H9 (cell line): ENCODE data around the gene C1GALT1C1. TPM values are rescaled to one million over a fixed set of nuclear protein-coding genes. Genes with fewer than 3 reads are reported as not detected.

Experiments
- DNase-seq: peaks from one replicate; pipeline ENCODE4 v3.0.0-alpha.2; 2017
- H2AFZ ChIP-seq: one replicate; pipeline ENCODE4 v1.6.1; 2013; ENCODE audit warnings: mild to moderate bottlenecking, low read length, control low read depth, moderate library complexity
- H2AK5ac ChIP-seq: 2 replicates; pipeline ENCODE4 v1.6.1; 2013; ENCODE audit warnings: low read length, control low read depth, mixed read lengths; ENCODE audit not compliant: insufficient read length
- H2BK120ac ChIP-seq: one replicate; pipeline ENCODE4 v1.6.1; 2013; ENCODE audit warnings: low read depth, mild to moderate bottlenecking, low read length, control low read depth, inconsistent platforms; ENCODE audit not compliant: poor library complexity, severe bottlenecking
- H2BK12ac ChIP-seq: 2 replicates; pipeline ENCODE4 v1.6.1; 2013; ENCODE audit warnings: low read length, control low read depth, mixed read lengths, low read depth; ENCODE audit not compliant: insufficient read length
- H2BK15ac ChIP-seq: 2 replicates; pipeline ENCODE4 v1.6.1; 2013; ENCODE audit warnings: low read depth, low read length, control low read depth
- H2BK20ac ChIP-seq: one replicate; pipeline ENCODE4 v1.6.1; 2013; ENCODE audit warnings: low read depth, mild to moderate bottlenecking, low read length, control low read depth, inconsistent platforms; ENCODE audit not compliant: poor library complexity, severe bottlenecking
- H2BK5ac ChIP-seq: 2 replicates; pipeline ENCODE4 v1.6.1; 2013; ENCODE audit warnings: low read length, control low read depth, mixed read lengths; ENCODE audit not compliant: insufficient read length
- H3K14ac ChIP-seq: 2 replicates; pipeline ENCODE4 v1.6.1; 2013; ENCODE audit warnings: low read length, control low read depth; ENCODE audit not compliant: insufficient read depth
- H3K18ac ChIP-seq: 2 replicates; pipeline ENCODE4 v1.6.1; 2013; ENCODE audit warnings: low read depth, mild to moderate bottlenecking, mixed read lengths, low read length, control low read depth; ENCODE audit not compliant: insufficient read length
- H3K23ac ChIP-seq: 2 replicates; pipeline ENCODE4 v1.6.1; 2013; ENCODE audit warnings: low read length, control low read depth, mixed read lengths, low read depth; ENCODE audit not compliant: insufficient read length
- H3K23me2 ChIP-seq: 2 replicates; pipeline ENCODE4 v1.6.1; 2013; ENCODE audit warnings: low read depth, mild to moderate bottlenecking, mixed read lengths, low read length, control low read depth; ENCODE audit not compliant: insufficient read length, poor library complexity, severe bottlenecking
- H3K27ac ChIP-seq: 2 replicates; pipeline ENCODE4 v1.5.1; 2013; ENCODE audit warnings: low read length, control low read depth, mixed read lengths, low read depth; ENCODE audit not compliant: insufficient read length
- H3K27me3 ChIP-seq: 2 replicates; pipeline ENCODE4 v1.6.1; 2013; ENCODE audit warnings: low read length, control low read depth, inconsistent platforms; ENCODE audit not compliant: insufficient read depth
- H3K4ac ChIP-seq: 2 replicates; pipeline ENCODE4 v1.6.1; 2013; ENCODE audit warnings: low read depth, mild to moderate bottlenecking, control low read depth, inconsistent platforms, low read length, moderate library complexity
- H3K4me1 ChIP-seq: 2 replicates; pipeline ENCODE4 v1.6.1; 2013; ENCODE audit warnings: low read length, control low read depth, inconsistent platforms; ENCODE audit not compliant: insufficient read depth
- H3K4me2 ChIP-seq: 2 replicates; pipeline ENCODE4 v1.6.1; 2013; ENCODE audit warnings: low read length, control low read depth, mixed read lengths; ENCODE audit not compliant: insufficient read length, insufficient read depth
- H3K56ac ChIP-seq: 2 replicates; pipeline ENCODE4 v1.6.1; 2013; ENCODE audit warnings: low read depth, mild to moderate bottlenecking, mixed read lengths, low read length, control low read depth; ENCODE audit not compliant: insufficient read length
- H3K79me1 ChIP-seq: 2 replicates; pipeline ENCODE4 v1.6.1; 2013; ENCODE audit warnings: low read depth, mild to moderate bottlenecking, moderate library complexity, low read length, control low read depth, inconsistent platforms; ENCODE audit not compliant: insufficient read depth, poor library complexity, severe bottlenecking
- H3K79me2 ChIP-seq: 2 replicates; pipeline ENCODE4 v1.6.1; 2013; ENCODE audit warnings: low read length, control low read depth, inconsistent platforms; ENCODE audit not compliant: insufficient read depth
- H3K9ac ChIP-seq: 2 replicates; pipeline ENCODE4 v1.6.1; 2013; ENCODE audit warnings: low read length, control low read depth, mixed read lengths; ENCODE audit not compliant: insufficient read length; ENCODE audit errors: extremely low read depth
- H3K9me3 ChIP-seq: one replicate; pipeline ENCODE4 v1.6.1; 2013; ENCODE audit warnings: low read depth, low read length, inconsistent platforms; ENCODE audit not compliant: control insufficient read depth
- H3T11ph ChIP-seq: one replicate; pipeline ENCODE4 v1.6.1; 2013; ENCODE audit warnings: mild to moderate bottlenecking, low read length, control low read depth, inconsistent platforms
- H4K20me1 ChIP-seq: one replicate; pipeline ENCODE4 v1.6.1; 2013; ENCODE audit not compliant: control insufficient read depth, insufficient read length, insufficient read depth
- H4K5ac ChIP-seq: 2 replicates; pipeline ENCODE4 v1.6.1; 2013; ENCODE audit warnings: low read depth, mild to moderate bottlenecking, mixed read lengths, low read length, control low read depth; ENCODE audit not compliant: insufficient read length
- H4K8ac ChIP-seq: replicated peaks from 2 replicates; pipeline ENCODE4 v1.6.1; 2013; ENCODE audit warnings: low read length, control low read depth, mixed read lengths, low read depth; ENCODE audit not compliant: insufficient read length
- H4K91ac ChIP-seq: 2 replicates; pipeline ENCODE4 v1.6.1; 2013; ENCODE audit warnings: low read depth, mild to moderate bottlenecking, moderate library complexity, mixed read lengths, low read length, control low read depth; ENCODE audit not compliant: insufficient read length
- H3K27ac Mint-ChIP-seq, 3 experiments: 2 replicates in 2 of 3; 3 replicates in 1 of 3; pipeline ENCODE4 v1.8.0; 2020 to 2021; ENCODE audit warnings: mixed read lengths in 3 of 3, mild to moderate bottlenecking in 1 of 3, moderate library complexity in 1 of 3
- H3K27me3 Mint-ChIP-seq: 2 replicates; pipeline ENCODE4 v1.8.0; 2021; ENCODE audit warnings: low read depth, mild to moderate bottlenecking, moderate library complexity, mixed read lengths
- H3K36me3 Mint-ChIP-seq, 3 experiments: 2 replicates in 2 of 3; 3 replicates in 1 of 3; pipeline ENCODE4 v1.8.0; 2020 to 2021; ENCODE audit warnings: low read depth in 3 of 3, mixed read lengths in 3 of 3; ENCODE audit not compliant: insufficient read depth in 1 of 3
- H3K4me1 Mint-ChIP-seq, 2 experiments: 2 replicates each; pipeline ENCODE4 v1.8.0; 2020; ENCODE audit warnings: mixed read lengths in 2 of 2
- H3K4me3 Mint-ChIP-seq, 2 experiments: 2 replicates in 1 of 2; 3 replicates in 1 of 2; pipeline ENCODE4 v1.8.0; 2020 to 2021; ENCODE audit warnings: mild to moderate bottlenecking in 2 of 2, mixed read lengths in 2 of 2, moderate library complexity in 1 of 2
- H3K9me3 Mint-ChIP-seq, 2 experiments: 2 replicates in 1 of 2; 3 replicates in 1 of 2; pipeline ENCODE4 v1.8.0; 2020; ENCODE audit warnings: mild to moderate bottlenecking in 2 of 2, mixed read lengths in 2 of 2, moderate library complexity in 1 of 2
- WGBS: extraction: QIAGEN DNeasy Blood & Tissue Kit; methylation state at CpG from one replicate; pipeline ENCODE4 v1.1.7; 2013; ENCODE audit warnings: missing lambda C conversion rate, low lambda C conversion rate, mixed read lengths; ENCODE audit not compliant: insufficient read length; ENCODE audit errors: extremely low coverage; 5-methylcytosine and 5-hydroxymethylcytosine counted together
- total RNA-seq: library from RNA; stranded (reverse); gene quantifications from 2 replicates; pipeline ENCODE4 v1.2.1, GENCODE V29; 2021
- TF ChIP-seq, protein P1 (sequence below): fragments of 200-600 bp; sonication (generic); conservative IDR thresholded peaks from 3 replicates; pipeline ENCODE4 v1.8.0; 2021; ENCODE audit warnings: antibody characterized with exemption, mild to moderate bottlenecking

C1GALT1C1 gene
- total RNA-seq, 1 experiment from 2014 or later, result 16.0 TPM

DNA sequence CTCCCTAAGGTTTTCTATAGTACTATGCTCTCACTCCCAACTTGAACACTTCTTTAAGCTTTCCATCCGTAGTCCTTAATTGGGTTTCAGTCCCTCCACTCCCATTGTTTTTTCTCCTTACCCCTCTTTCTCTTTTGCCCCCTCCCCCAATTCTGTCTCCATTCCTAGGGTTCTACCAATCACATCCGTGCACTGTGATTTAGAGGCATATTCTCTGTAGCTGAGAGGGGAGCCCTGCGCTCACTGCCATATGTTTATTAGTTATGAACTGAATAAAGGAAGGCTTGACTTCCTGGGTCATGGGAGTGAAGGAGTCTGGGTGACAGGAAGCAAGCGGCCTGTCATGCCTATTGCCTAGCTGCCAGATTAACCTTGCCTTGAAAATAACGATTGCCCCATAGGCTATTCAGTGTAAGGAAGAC lies 25.5 kb downstream of the C1GALT1C1 start:
- WGBS, result no CpG with 5 or more reads among the region's 5 CpGs
- H3K4ac ChIP-seq, result no peak overlapping the region

More for the DNA sequence above, 25.5 kb downstream of the C1GALT1C1 start:
- no peak overlapping the region for H3T11ph ChIP-seq
- H2BK120ac ChIP-seq, result no peak overlapping the region
- H3K4me2 ChIP-seq, result peak overlapping the region; percentile 86
- H3K4me1 ChIP-seq, result no peaks in the 10 kb centered on the region
- H3K4me1 Mint-ChIP-seq, result peaks cover 0 to 5% of the 10 kb centered on the region in 2 experiments; a peak in 1 of 4 replicates
- no peak overlapping the region for H2AFZ ChIP-seq
- H3K27ac Mint-ChIP-seq, result peak overlapping the region; percentile 89 to 98 (median 94); a peak in 5 of 7 replicates
- H3K23ac ChIP-seq, result no peak overlapping the region
- H3K4me3 Mint-ChIP-seq, result peak overlapping the region; percentile 86 to 92
- no peak overlapping the region for H3K18ac ChIP-seq
- no peaks in the 10 kb centered on the region for H3K79me1 ChIP-seq
- TF ChIP-seq, protein P1, sequence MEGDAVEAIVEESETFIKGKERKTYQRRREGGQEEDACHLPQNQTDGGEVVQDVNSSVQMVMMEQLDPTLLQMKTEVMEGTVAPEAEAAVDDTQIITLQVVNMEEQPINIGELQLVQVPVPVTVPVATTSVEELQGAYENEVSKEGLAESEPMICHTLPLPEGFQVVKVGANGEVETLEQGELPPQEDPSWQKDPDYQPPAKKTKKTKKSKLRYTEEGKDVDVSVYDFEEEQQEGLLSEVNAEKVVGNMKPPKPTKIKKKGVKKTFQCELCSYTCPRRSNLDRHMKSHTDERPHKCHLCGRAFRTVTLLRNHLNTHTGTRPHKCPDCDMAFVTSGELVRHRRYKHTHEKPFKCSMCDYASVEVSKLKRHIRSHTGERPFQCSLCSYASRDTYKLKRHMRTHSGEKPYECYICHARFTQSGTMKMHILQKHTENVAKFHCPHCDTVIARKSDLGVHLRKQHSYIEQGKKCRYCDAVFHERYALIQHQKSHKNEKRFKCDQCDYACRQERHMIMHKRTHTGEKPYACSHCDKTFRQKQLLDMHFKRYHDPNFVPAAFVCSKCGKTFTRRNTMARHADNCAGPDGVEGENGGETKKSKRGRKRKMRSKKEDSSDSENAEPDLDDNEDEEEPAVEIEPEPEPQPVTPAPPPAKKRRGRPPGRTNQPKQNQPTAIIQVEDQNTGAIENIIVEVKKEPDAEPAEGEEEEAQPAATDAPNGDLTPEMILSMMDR, result no peak
- H3K27ac ChIP-seq, result no peak overlapping the region
- no peaks in the 10 kb centered on the region for H3K27me3 ChIP-seq
- H2BK20ac ChIP-seq, result no peak overlapping the region
- H3K27me3 Mint-ChIP-seq, result peaks cover 8% of the 10 kb centered on the region
- H3K9ac ChIP-seq, result peak overlapping the region; percentile 28
- H2BK5ac ChIP-seq, result no peak overlapping the region
- H4K91ac ChIP-seq, result no peak overlapping the region
- no peak overlapping the region for H4K5ac ChIP-seq
- H4K8ac ChIP-seq, result no peak overlapping the region
- H3K9me3 Mint-ChIP-seq, result peaks cover 58 to 60% of the 10 kb centered on the region in 2 experiments
- DNase-seq, result no peak
- H3K14ac ChIP-seq, result no peak overlapping the region
- peaks cover 19% of the 10 kb centered on the region for H3K9me3 ChIP-seq
- H2BK15ac ChIP-seq, result no peak overlapping the region
- H3K56ac ChIP-seq, result no peak overlapping the region
- no peaks in the 10 kb centered on the region for H4K20me1 ChIP-seq
- H3K23me2 ChIP-seq, result no peaks in the 10 kb centered on the region
- H2AK5ac ChIP-seq, result no peak overlapping the region
- H3K36me3 Mint-ChIP-seq, result peaks cover 3 to 16% (median 12%) of the 10 kb centered on the region in 3 experiments; a peak in 5 of 7 replicates
- no peaks in the 10 kb centered on the region for H3K79me2 ChIP-seq
- no peak overlapping the region for H2BK12ac ChIP-seq
